Hematopoietic multipotent progenitor cell (in vitro differentiated cells): ENCODE measurements around the gene TREH. TPM values are rescaled to one million over a fixed set of nuclear protein-coding genes. Genes with fewer than 3 reads are reported as not detected.

Experiments used
- DNase-seq, 3 donors: peaks; one replicate each; pipeline ENCODE4 v3.0.0-alpha.2; 2011 to 2015; ENCODE audit warnings: low read depth in 2 of 3, low spot score in 2 of 3
- total RNA-seq: library from RNA; depleted of rRNA; stranded (reverse); fragments of >200 nt; gene quantifications from one replicate; pipeline ENCODE4 v1.2.3, GENCODE V29; 2012

Gene TREH
- total RNA-seq, 1 donor, result not detected

DNA sequence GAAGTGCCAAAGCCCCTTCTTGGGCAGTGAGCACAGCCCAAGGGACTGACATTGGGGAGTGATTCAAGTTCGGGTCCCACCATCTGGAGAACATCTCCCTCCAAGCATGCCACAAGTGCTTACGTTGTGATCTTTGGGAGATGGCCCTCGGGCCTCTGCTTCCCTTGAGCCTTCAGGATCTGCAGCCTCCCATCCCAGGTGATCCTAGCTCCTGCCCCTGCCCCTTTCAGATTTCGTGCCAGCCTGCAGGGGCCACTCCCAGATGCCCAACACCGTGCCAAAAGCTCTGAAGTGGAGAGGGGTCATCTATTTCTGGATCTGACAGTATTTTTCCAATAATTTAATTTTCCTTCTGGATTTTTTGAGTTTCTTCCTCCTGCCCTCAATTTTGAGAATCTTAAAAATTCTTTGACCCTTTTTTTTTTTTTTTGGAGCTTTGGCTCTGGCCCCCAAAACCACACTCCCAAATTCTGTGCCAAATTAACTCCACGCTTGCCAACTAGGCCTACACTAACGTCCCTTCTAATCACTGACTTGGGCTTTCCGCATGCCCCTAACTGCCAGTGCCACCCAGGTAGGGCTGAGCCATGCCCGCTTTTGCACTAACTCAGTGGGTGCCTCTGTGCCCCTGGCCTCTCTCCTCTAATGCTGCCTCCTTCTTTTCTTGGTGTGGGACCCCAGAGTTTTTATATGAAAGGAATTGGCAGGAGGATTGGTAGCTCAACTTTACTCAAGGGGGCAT is 46.7 kb downstream of the TREH start:
- no peak for DNase-seq

DNA sequence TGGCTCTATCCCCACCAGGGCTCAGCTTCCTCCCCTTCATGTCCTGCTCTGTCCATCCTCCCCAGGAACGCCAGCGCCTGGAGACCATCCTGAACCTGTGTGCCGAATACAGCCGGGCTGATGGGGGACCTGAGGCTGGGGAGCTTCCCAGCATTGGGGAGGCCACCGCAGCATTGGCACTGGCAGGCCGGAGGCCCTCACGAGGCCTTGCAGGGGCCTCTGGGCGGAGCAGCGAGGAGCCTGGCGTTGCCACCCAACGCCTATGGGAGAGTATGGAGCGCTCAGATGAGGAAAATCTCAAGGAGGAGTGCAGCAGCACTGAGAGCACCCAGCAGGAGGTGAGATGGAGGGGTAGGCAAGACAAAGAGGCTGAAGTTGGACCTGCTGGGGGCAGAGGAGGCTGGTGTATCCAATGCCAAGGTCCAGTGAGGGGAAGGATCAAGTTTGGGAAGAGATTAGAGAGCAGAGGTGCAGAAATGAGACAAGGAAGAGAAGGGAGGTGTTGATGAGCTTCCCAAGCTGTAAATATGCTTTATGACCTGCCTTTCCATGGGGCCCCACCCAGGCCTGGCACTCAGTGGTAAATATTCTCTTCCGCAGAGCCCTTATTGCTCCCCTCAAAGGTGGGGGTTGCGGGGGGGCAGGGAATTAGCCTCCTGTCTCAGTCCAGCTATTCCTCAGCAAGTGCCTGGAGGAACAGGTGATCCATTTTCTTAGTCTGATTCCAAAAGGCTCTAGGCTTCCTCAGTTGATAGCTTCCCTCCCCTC is 48.1 kb downstream of the TREH start:
- DNase-seq, result no peak

DNA sequence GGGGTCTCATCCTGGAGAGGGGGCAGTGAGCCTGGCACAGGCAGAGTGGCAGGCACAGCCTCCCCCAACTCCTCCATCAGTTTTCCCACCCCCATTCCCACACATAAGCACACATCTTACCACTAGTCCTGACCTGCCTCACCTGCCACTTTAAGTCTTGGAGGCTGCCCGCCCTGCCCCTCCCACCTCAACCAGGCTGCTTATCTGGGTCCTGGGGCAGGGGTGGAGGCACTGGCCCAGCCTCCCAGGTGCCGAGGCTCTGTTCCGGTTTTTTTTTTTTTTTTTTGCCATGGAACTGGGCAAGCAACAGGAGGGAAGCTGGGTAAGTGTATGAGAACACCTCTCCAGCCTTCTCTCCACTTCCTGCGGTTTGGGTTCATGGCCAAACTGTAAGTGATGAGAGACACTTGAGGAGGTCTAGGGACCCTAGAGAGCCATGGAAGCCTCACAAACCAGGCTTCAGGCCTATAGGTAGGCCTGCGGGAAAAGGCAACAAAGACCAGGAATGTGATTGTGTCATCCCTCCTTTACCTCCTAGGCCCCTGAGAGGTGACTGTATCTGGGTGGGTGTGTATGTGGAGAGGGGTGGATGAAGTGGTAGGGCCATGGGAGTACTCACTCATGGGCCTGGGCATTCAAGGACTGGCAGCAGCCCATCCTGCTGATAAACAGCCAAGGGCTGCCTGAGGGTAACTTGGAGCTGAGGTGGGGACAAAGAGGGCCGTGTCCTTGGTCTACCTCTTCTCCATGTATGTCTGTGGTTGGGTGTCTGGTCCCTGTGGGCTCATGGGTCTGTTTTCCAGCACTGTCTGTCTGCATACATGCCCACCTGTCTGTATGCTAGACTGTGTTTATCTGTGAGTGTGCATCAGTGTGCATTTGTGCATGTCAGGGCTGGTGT is 49.4 kb downstream of the TREH start:
- no peak for DNase-seq

DNA sequence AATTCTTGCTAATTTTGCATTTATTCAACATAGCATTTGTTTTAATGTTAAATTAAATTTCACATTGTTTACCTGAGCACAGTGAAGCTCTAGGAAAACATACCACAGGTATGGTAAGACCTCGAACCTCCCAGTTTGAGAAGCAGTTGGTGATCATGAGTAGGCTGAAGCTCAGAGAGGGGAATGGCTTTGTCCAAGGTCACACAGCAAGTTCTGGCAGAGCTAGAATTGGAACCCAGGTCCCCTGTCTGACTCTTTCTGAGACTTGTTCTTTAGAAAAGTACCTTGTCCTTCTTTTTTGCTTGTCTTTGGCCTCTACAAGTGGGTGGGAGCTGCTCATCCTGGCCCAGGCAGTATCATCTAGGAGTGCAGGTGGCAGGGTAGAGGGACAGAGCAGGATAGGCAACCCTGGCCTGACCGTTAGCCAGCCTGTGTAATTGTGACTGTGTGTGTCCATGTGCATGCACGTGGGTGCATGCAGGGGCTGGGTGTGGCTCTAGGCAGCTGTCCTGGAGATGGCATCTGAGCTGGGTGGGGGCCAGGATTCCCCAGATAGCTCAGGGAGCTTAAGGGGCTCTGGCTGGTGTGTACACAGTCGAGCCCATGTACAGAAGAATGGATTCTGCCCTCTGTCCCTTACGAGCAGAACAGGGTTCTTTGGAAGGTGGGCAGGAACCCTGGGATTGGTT is 50.4 kb downstream of the TREH start:
- no peak for DNase-seq

DNA sequence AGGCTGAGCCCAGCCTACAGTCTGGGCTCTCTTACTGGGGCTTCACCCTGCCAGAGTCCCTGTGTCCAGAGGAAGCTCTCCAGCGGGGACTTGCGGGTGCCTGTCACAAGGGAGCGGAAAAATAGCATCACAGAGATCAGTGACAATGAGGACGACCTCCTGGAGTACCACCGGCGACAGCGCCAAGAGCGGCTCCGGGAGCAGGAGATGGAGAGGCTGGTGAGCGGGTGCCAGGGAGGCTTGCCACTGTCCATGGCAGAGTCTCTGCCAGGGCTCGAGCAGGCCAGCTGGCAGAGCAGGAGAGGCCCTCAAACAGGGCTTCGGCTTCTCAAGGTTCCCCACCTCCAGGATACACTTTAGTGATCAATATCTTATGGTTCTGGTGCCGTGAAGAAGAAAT is 51.0 kb downstream of the TREH start:
- DNase-seq, result no peak

DNA sequence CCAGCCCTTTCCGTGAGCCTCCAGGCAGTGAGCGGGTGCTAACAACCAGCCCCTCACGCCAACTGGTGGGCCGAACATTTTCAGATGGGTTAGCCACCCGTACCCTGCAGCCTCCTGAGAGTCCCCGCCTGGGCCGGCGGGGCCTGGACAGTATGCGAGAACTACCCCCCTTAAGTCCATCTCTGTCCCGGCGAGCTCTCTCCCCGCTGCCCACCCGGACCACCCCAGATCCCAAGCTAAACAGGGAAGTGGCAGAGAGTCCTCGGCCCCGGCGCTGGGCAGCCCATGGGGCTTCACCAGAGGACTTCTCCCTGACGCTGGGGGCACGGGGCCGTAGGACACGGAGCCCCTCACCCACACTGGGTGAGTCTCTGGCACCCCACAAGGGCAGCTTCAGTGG is 51.4 kb downstream of the TREH start:
- DNase-seq, result no peak

DNA sequence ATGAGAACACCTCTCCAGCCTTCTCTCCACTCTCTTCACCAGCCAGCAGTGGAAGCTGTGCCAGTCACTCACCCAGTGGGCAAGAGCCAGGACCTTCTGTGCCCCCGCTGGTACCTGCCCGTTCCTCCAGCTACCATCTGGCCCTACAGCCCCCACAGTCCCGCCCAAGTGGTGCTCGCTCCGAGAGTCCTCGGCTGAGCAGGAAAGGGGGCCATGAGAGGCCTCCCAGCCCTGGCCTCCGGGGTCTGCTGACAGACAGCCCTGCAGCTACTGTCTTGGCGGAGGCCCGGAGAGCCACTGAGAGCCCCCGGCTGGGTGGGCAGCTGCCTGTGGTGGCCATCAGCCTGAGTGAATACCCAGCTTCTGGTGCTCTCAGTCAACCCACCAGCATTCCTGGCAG is 51.9 kb downstream of the TREH start:
- no peak for DNase-seq

DNA sequence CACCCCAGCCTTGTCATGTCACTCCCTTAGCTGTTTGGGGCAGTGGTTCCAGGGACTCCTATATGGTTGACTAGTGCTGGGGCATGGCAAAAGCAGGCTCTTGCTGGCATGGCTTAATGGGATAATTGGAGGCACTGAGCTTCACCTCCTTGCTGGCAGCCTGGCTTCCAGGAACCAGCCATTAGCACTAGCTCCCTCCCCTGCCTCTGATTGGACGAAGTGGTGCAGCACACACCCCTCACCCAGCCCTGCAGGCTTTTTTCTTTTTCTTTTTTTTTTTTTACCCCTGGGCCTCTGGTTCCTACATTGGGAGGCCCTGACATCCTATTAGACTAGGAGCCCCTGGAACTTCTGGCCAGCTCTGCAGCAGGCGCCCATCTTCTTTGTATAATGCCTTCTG is 53.5 kb downstream of the TREH start:
- no peak for DNase-seq

DNA sequence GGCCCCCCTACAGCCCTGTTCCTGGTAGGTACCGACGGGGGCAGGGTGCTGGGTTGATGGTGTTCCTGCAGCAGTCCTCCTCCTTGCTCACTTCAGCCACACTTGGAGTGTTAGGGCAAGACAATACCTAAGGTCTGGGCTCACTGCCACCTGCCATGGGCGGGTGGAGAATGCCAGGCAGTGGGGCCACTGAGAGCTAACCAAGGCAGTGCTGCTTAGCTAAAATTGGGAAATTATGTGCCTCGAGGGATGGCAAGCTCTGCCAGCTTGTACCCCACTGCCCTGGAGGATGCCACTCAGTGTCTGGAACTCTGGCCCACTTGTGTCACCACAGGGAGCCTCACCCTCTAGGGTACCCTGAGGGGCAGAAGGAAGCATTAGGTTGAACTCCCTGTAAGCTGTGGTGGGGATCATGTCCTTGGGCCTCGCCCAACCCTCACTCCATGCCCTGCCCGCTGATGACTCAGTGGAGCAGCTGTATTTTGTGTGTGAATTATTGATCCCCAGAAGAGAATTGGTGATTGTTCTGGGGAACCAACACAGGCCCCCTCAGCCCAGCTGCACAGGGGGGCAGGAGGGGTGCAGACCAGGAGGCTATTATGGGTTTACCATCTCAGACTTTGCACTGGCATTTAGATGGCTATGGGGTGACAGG is 54.3 kb downstream of the TREH start:
- DNase-seq, result no peak

DNA sequence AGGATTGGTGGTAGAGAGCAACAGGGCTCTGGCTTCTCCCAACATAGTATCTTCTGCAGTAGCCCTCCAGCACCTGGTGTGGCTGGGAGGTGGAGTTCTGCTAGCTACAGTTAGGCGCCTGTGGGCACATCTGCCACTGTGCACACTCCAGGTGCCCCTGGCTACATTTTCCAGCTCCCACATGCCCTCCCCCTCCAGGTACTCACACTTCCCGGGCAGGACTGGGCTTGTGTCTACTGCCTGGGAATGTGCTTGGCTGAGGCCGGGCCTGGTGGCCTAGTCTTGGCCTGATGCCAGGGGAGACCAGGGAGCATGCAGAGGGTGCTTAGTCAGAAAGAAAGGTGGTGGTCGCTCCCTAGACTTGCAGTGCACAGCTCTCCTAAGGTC is 56.2 kb downstream of the TREH start:
- DNase-seq, result no peak

DNA sequence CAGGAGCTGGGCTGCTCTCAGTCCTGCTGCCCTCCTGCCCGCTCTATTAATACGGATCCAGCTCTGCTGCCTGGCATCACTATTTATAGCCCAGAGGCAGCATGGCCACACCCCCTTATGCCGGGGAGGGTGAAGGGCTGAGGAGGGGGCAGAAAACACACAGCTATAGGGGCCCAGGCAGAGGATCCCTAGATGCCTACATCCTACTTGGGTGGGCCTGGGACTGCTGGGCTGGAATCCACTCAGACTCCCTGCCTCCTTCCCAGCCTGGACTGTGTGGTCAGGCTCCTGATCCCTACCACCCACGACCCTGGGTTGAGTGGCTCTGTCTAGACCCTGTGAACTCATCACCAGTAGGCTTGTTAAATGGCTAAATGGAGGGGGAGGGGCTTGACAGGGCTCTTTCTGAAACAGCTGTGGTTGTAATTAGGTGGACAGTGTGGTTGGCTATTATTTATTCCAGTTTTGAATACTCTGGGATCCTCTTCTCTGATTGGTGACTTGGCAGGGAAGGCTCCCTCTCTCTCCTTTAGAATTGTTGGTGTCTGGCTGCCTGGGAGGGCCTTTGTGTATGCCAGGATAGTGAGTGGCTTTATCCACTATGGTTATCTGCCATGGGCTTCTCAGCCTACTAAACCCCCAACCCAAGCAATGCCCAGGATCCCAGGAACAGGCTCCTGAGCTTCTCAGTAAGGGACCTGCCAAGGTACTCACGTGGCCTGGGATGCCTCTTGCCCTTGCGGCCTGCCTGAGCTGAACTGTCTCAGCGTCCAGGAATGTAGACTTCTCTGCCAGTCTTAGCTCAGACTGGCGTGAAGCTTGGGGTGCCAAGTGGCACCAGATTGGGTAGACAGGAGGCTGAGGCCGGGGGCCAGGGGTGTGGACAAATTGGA is 56.8 kb downstream of the TREH start:
- no peak for DNase-seq

DNA sequence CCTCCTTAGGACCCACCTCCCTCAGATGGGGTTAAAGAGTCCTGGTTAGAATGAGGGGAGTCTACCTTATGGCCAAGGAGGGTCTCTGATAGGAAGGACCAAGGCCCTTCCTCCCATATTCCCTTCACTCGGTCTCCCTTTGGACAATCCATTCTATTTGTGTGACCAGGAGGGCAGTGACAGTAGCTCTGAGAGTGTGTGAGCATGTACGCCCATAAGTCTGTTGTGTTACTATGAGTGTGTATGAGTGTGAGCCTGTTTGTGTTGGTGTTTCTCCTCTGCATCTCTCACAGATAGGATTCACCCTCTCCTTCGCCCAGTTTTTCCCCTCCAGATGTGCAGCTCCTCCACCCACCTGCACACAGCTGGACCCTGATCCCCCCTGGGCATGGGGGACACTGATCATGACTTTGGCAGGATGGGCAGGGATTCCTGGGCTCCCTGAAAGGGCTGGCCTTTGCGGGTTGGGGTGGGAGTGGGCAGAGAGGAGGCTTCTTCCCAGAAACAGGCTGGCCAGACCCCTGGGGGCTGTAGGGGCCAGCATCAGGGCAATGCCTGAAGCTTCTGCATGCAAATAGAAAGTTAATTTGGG is 57.6 kb downstream of the TREH start:
- no peak for DNase-seq

DNA sequence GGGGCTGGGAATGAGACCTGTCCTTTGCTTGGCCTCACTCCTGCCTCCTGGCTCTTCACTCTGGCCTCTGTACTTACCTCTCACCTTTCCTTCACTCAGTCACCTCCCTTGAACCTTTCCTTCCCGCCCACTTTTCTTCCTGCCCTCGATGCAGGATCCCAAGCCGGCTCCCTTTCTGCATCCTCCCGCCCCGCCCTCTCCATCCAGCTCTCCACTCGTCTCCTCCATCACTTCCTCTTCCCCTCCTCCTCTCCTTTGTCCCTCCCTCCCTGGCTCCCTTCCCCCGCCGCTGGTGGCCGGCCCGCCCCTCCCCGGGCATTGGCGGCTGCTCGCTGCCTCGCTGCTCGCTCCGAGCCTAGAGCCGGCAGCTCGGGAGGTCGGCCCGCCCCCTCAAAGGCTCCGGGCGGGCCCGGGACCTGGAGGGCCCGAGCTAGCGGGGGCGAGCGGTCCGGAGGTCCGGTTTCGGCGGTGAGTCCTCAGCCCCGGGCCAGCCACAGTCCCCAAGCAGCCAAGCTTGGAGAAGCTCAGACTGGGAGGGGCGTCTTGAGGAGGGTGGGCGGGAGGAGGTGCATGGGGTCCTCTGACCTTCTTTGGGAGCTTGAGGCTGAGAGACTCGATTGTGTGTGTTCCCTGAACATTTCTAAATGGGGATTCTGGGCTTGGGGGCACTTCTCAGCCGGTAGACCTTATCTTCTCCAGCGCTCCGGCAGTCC is 58.2 kb downstream of the TREH start:
- DNase-seq, result peak in 1 of 3 donors; percentile 57

DNA sequence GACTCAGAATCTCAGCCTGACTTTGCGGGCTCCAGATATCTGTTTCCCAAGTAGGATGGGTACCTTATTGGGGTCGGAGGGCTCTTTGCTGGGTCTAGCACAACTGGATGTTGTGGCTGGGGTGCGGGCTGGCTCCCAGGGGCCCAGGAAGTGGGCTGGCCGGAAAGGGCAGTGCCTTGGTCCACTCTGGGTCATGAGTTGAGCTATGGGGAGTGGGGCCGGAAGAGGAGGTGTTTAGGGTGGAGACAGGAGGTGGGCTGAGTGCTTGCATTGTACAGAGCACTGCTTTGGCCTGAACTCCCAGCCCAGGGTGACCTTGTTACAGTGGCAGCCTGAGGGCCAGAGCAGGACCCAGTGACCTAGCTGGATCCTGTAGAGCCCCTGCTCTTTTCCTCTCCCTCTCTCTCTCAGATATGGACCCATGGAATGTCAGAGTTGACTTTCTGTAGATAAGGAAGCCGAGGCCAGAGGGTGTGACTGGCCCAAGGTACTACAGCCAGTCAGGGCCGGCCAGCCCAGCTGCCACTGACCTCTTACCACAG is 58.9 kb downstream of the TREH start:
- DNase-seq, result no peak

DNA sequence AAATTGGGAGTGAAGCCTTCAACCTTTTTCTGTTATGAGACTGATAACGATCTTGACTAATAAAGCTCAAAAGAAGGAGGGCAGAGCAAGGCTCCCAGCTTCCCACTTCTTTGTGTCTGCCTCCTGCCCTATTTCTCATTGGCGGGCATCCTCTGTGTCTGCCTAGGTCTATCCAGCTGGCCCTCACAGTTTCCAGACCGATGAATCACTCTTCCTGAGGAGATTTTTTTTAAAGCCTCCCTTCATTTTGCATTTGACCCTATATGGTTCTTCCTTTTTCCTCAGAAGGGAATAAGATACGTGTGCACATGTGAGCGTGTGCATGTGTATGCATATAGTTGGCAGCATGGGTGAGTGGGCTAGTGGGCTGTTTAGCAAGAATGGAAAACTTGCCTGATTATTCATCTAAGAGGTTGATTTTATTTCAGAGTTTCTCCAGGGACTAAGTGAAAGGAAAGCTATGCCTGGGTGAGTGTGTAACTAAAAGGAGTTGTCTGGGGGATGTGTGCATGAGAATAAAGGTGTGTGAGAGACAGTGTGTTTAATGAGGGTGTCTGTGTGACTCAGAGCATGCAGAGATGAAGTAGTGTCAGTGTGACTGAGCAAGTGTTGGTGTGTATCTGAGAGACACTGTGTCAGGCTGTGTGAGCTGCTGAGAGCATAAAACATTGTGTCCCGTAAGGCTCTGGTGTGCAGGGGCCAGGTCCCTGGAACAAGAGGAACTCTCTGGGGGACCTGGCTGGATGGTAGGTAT is 59.8 kb downstream of the TREH start:
- DNase-seq, result peak in 1 of 3 donors; percentile 36

DNA sequence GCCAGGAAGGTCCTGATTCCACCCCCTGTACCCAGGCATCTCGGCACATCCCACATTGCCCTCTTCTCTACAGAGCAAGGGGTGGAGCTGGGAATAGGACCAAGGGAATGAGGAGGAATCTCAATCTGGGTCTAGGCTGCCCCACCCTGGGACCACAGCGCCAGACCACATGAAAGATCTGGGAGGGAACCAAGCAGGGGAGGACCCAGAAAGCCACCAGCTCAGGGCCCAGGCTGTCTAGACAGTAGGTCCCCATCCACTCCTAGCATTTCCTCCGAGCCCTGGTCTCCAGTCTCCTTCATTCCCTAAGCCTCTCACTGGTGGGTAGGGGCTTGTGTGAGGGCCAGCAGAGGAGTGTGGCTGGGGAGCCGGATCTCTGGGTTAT is 60.5 kb downstream of the TREH start:
- DNase-seq, result no peak
